Nephron progenitor cell (in vitro differentiated cells): Measurements from ENCODE around the gene ZNF30.

Experiments
- DNase-seq: peaks from one replicate; pipeline ENCODE4 v3.0.0; 2021
- H3K27ac Mint-ChIP-seq: 2 replicates; pipeline ENCODE4 v1.8.0; 2021; ENCODE audit warnings: mild to moderate bottlenecking, moderate library complexity, mixed read lengths
- H3K27me3 Mint-ChIP-seq: 2 replicates; pipeline ENCODE4 v1.8.0; 2021; ENCODE audit warnings: mild to moderate bottlenecking, low read depth, mixed read lengths; ENCODE audit not compliant: poor library complexity
- H3K36me3 Mint-ChIP-seq: 2 replicates; pipeline ENCODE4 v1.8.0; 2021; ENCODE audit warnings: low read depth, mixed read lengths
- H3K4me1 Mint-ChIP-seq: 2 replicates; pipeline ENCODE4 v1.8.0; 2021; ENCODE audit warnings: mixed read lengths
- H3K4me3 Mint-ChIP-seq: 2 replicates; pipeline ENCODE4 v1.8.0; 2021; ENCODE audit warnings: mild to moderate bottlenecking, moderate library complexity, mixed read lengths
- H3K9me3 Mint-ChIP-seq: 2 replicates; pipeline ENCODE4 v1.8.0; 2021; ENCODE audit warnings: mild to moderate bottlenecking, moderate library complexity, mixed read lengths
- CTCF ChIP-seq: fragments of 200-600 bp; sonication (generic); IDR thresholded peaks from 2 replicates; pipeline ENCODE4 v1.5.0; 2021; ENCODE audit warnings: antibody characterized with exemption

ZNF30 gene

GRCh38 chr19:34982275-34982674 is 55.6 kb downstream of the ZNF30 start:
- Mint-ChIP-seq H3K4me1 (peaks cover 15% of the 10 kb centered on the region), H3K9me3 (peaks cover 27% of the 10 kb centered on the region), H3K36me3 (no peaks in the 10 kb centered on the region), H3K27me3 (peaks cover 19% of the 10 kb centered on the region), H3K27ac (no peak overlapping the region), H3K4me3 (no peak overlapping the region)
- TF ChIP-seq CTCF: no peak
- no peak for DNase-seq

- Mint-ChIP-seq H3K36me3 (no peaks in the 10 kb centered on the region), H3K27ac (no peak overlapping the region), H3K9me3 (peaks cover 21% of the 10 kb centered on the region), H3K4me3 (no peak overlapping the region), H3K27me3 (peaks cover 26% of the 10 kb centered on the region), H3K4me1 (peaks cover 15% of the 10 kb centered on the region)
- no peak for DNase-seq
- no peak for TF ChIP-seq CTCF
These were observed 57.1 kb downstream of the ZNF30 start for GRCh38 chr19:34983786-34984185.

- TF ChIP-seq CTCF: no peak
- Mint-ChIP-seq H3K9me3 (peaks cover 19% of the 10 kb centered on the region), H3K4me3 (no peak overlapping the region), H3K27me3 (peaks cover 23% of the 10 kb centered on the region), H3K36me3 (no peaks in the 10 kb centered on the region), H3K27ac (no peak overlapping the region), H3K4me1 (peaks cover 15% of the 10 kb centered on the region)
- no peak for DNase-seq
These were observed 57.6 kb downstream of the ZNF30 start for GRCh38 chr19:34984287-34984686.

- no peak overlapping the region for H3K4me3 Mint-ChIP-seq
- peaks cover 15% of the 10 kb centered on the region for H3K4me1 Mint-ChIP-seq
- TF ChIP-seq CTCF: no peak
- peaks cover 17% of the 10 kb centered on the region for H3K27me3 Mint-ChIP-seq
- no peak for DNase-seq
- no peak overlapping the region for H3K27ac Mint-ChIP-seq
- H3K36me3 Mint-ChIP-seq: no peaks in the 10 kb centered on the region
- H3K9me3 Mint-ChIP-seq: peaks cover 12% of the 10 kb centered on the region
These were observed 58.7 kb downstream of the ZNF30 start for GRCh38 chr19:34985249-34986022.

- Mint-ChIP-seq H3K27ac (no peak overlapping the region), H3K27me3 (peaks cover 14% of the 10 kb centered on the region), H3K4me3 (no peak overlapping the region), H3K36me3 (no peaks in the 10 kb centered on the region), H3K4me1 (peaks cover 8% of the 10 kb centered on the region), H3K9me3 (peaks cover 12% of the 10 kb centered on the region)
- TF ChIP-seq CTCF: no peak
- no peak for DNase-seq
These were observed 61.4 kb downstream of the ZNF30 start for GRCh38 chr19:34988119-34988518.

- Mint-ChIP-seq H3K4me1 (peaks cover 12% of the 10 kb centered on the region), H3K27me3 (peaks cover 14% of the 10 kb centered on the region), H3K9me3 (peaks cover 13% of the 10 kb centered on the region), H3K27ac (no peak overlapping the region), H3K36me3 (no peaks in the 10 kb centered on the region), H3K4me3 (no peak overlapping the region)
- no peak for TF ChIP-seq CTCF
- DNase-seq: no peak
These were observed 62.6 kb downstream of the ZNF30 start for GRCh38 chr19:34989298-34989697.
